Ishikawa (cell line): ENCODE results near the gene PPP2R1A.

ENCODE experiments used
- CEBPB ChIP-seq: IDR thresholded peaks from 2 replicates; pipeline ENCODE4 v1.6.1; 2012
- CREB1 ChIP-seq: IDR thresholded peaks from 2 replicates; pipeline ENCODE4 v1.6.1; 2012; ENCODE audit warnings: low read depth
- EGR1 ChIP-seq: IDR thresholded peaks from 2 replicates; pipeline ENCODE4 v1.6.1; 2012
- EP300 ChIP-seq: IDR thresholded peaks from 2 replicates; pipeline ENCODE4 v1.6.1; 2012; ENCODE audit warnings: borderline replicate concordance
- FOXM1 ChIP-seq: IDR thresholded peaks from 2 replicates; pipeline ENCODE4 v1.6.1; 2012; ENCODE audit warnings: low read depth, borderline replicate concordance
- MAX ChIP-seq: IDR thresholded peaks from 2 replicates; pipeline ENCODE4 v1.6.1; 2012
- NFIC ChIP-seq: IDR thresholded peaks from 2 replicates; pipeline ENCODE4 v1.6.1; 2012
- RAD21 ChIP-seq: IDR thresholded peaks from 2 replicates; pipeline ENCODE4 v1.6.1; 2012; ENCODE audit warnings: low read depth
- REST ChIP-seq: IDR thresholded peaks from 2 replicates; pipeline ENCODE4 v1.6.1; 2012; ENCODE audit warnings: low read depth, mild to moderate bottlenecking
- TAF1 ChIP-seq: IDR thresholded peaks from 2 replicates; pipeline ENCODE4 v1.6.1; 2012; ENCODE audit warnings: low read depth, mild to moderate bottlenecking
- TCF12 ChIP-seq: IDR thresholded peaks from 2 replicates; pipeline ENCODE4 v1.6.1; 2012; ENCODE audit warnings: low read depth
- TEAD4 ChIP-seq: IDR thresholded peaks from 2 replicates; pipeline ENCODE4 v1.6.1; 2012
- YY1 ChIP-seq: IDR thresholded peaks from 2 replicates; pipeline ENCODE4 v1.6.1; 2012; ENCODE audit warnings: low read depth
- ZBTB7A ChIP-seq: IDR thresholded peaks from 2 replicates; pipeline ENCODE4 v1.6.1; 2012; ENCODE audit warnings: low read depth
- TF ChIP-seq, protein P1 (sequence below): IDR thresholded peaks from 2 replicates; pipeline ENCODE4 v1.6.1; 2012

PPP2R1A gene

GRCh38 chr19:52219611-52220010, 29.8 kb downstream of the PPP2R1A start:
- TF ChIP-seq ZBTB7A (no peak), NFIC (no peak), MAX (no peak), RAD21 (no peak)
- TF ChIP-seq, protein P1, sequence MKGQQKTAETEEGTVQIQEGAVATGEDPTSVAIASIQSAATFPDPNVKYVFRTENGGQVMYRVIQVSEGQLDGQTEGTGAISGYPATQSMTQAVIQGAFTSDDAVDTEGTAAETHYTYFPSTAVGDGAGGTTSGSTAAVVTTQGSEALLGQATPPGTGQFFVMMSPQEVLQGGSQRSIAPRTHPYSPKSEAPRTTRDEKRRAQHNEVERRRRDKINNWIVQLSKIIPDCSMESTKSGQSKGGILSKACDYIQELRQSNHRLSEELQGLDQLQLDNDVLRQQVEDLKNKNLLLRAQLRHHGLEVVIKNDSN, result no peak

GRCh38 chr19:52221031-52221430, 31.2 kb downstream of the PPP2R1A start:
- TF ChIP-seq TCF12 (no peak), MAX (no peak), RAD21 (no peak), ZBTB7A (no peak), NFIC (no peak), EP300 (no peak), TEAD4 (no peak), CREB1 (no peak), EGR1 (no peak), TAF1 (no peak), FOXM1 (no peak), CEBPB (no peak)

DNA sequence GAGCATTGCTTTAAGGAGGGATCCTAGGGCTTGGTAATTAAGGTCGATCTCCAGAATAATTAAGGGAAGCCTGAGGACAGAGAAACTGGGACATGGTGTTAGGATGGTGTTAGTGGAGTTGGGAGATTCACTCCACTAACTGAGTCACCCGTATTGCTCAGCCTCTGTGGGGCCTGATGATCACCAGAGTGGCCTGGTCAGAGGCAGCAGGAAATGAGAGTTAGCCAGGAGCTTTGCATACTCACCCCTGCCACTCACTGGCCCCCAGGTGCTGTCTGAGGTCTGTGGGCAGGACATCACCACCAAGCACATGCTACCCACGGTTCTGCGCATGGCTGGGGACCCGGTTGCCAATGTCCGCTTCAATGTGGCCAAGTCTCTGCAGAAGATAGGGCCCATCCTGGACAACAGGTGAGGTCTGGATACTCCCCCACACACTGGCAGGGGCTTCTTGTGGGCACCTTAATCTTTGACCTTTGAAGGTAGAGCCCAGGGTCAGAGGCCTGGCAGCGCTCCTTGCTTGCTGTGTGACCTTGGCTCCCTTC, 32.1 kb downstream of the PPP2R1A start:
- TF ChIP-seq RAD21, result no peak
- no peak for TF ChIP-seq MAX
- TF ChIP-seq EP300, result no peak
- no peak for TF ChIP-seq EGR1
- no peak for TF ChIP-seq YY1
- no peak for TF ChIP-seq TCF12
- TF ChIP-seq TAF1, result no peak
- TF ChIP-seq NFIC, result no peak
- TF ChIP-seq ZBTB7A, result no peak
- no peak for TF ChIP-seq TEAD4

- TF ChIP-seq CEBPB (no peak), TCF12 (no peak), FOXM1 (no peak), ZBTB7A (no peak), EP300 (no peak), TAF1 (no peak), TEAD4 (no peak)
Measured at GRCh38 chr19:52224211-52224610, 34.4 kb downstream of the PPP2R1A start.

DNA sequence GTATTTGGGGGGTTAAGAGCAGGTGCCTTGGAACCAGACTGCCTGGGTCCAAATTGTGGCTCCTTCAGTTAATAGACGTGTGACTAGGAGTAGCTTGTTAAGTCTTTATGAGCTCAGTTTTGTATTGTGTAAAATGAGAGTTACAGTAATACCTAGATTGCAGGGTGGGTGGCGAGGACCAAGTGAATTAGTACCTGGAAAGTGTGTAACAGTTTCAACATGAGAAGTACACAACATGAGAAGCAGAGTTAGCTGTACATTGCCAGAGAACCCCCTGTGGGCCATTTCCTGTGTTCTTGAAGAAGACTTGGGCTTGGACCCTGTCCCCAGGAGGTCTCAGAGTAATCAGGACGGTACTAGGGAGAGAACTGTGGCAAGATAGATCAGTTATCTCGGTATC, 36.8 kb downstream of the PPP2R1A start:
- no peak for TF ChIP-seq CEBPB
- TF ChIP-seq YY1, result no peak
- TF ChIP-seq REST, result no peak
- no peak for TF ChIP-seq TEAD4
- TF ChIP-seq, protein P1, result no peak
- no peak for TF ChIP-seq EGR1
- TF ChIP-seq FOXM1, result no peak
- TF ChIP-seq TAF1, result no peak
- no peak for TF ChIP-seq EP300
- TF ChIP-seq CREB1, result no peak
- no peak for TF ChIP-seq ZBTB7A
- TF ChIP-seq TCF12, result no peak
- TF ChIP-seq RAD21, result no peak
- no peak for TF ChIP-seq MAX
- TF ChIP-seq NFIC, result no peak

- TF ChIP-seq EP300, result no peak
- TF ChIP-seq TCF12, result no peak
- no peak for TF ChIP-seq RAD21
- no peak for TF ChIP-seq ZBTB7A
- no peak for TF ChIP-seq TEAD4
- no peak for TF ChIP-seq CEBPB
- no peak for TF ChIP-seq TAF1
- TF ChIP-seq EGR1, result no peak
- no peak for TF ChIP-seq NFIC
- no peak for TF ChIP-seq MAX
- TF ChIP-seq, protein P1, result no peak
- no peak for TF ChIP-seq CREB1
- no peak for TF ChIP-seq REST
- no peak for TF ChIP-seq FOXM1
- no peak for TF ChIP-seq YY1
Measured at GRCh38 chr19:52227196-52227940, 37.5 kb downstream of the PPP2R1A start.
